Heart left ventricle (tissue), 16 donors: Measurements from ENCODE around the gene ARHGAP18. TPM values are rescaled to one million over a fixed set of nuclear protein-coding genes. Genes with fewer than 3 reads are reported as not detected.
A peak's percentile ranks its signal among the peaks of the same experiment; 100 is the strongest.

Experiments
- ATAC-seq, 4 donors: fragments of 200-7000 bp; cut with Tn5 transposase; one replicate each; pipeline ENCODE4 v1.9.1; 2020 to 2022; ENCODE audit warnings: moderate library complexity in 4 of 4, mild to moderate bottlenecking in 3 of 4, moderate number of reproducible peaks in 1 of 4
- DNase-seq, 5 donors: peaks; one replicate each; pipeline ENCODE4 v3.0.0-alpha.2; 2020
- H3K27ac ChIP-seq, 12 donors: fragments of 200-600 bp; sonication (generic) in 4 of 12; one replicate each; pipeline versions ENCODE4 v1.5.0 to v1.8.0; 2016 to 2022; ENCODE audit warnings: mild to moderate bottlenecking in 2 of 12
- H3K27me3 ChIP-seq, 9 donors: fragments of 200-600 bp; sonication (generic) in 2 of 9; one replicate each; pipeline versions ENCODE4 v1.5.1 to v1.8.0; 2016 to 2022; ENCODE audit warnings: mild to moderate bottlenecking in 3 of 9
- H3K36me3 ChIP-seq, 9 donors: fragments of 200-600 bp; sonication (generic) in 2 of 9; one replicate each; pipeline versions ENCODE4 v1.5.0 to v1.8.0; 2018 to 2022; ENCODE audit warnings: mild to moderate bottlenecking in 2 of 9
- H3K4me1 ChIP-seq, 12 donors: fragments of 200-600 bp; sonication (generic) in 4 of 12; one replicate each; pipeline versions ENCODE4 v1.5.0 to v1.8.0; 2016 to 2022; ENCODE audit warnings: mild to moderate bottlenecking in 3 of 12
- H3K4me3 ChIP-seq, 12 donors: fragments of 200-600 bp; sonication (generic) in 4 of 12; one replicate each; pipeline versions ENCODE4 v1.5.0 to v1.8.0; 2017 to 2022; ENCODE audit warnings: mild to moderate bottlenecking in 9 of 12, moderate library complexity in 4 of 12
- H3K9me3 ChIP-seq, 12 donors: fragments of 200-600 bp; sonication (generic) in 4 of 12; one replicate each; pipeline versions ENCODE4 v1.5.0 to v1.8.0; 2016 to 2022; ENCODE audit warnings: mild to moderate bottlenecking in 1 of 12
- POLR2A ChIP-seq, 2 donors: fragments of 450-650 bp; IDR thresholded peaks; one replicate each; pipeline ENCODE4 v1.6.1; 2017; ENCODE audit warnings: antibody characterized with exemption in 2 of 2, mild to moderate bottlenecking in 2 of 2, moderate library complexity in 2 of 2
- WGBS, 4 donors: extraction: QIAGEN DNeasy Blood & Tissue Kit in 2 of 4; methylation state at CpG; one replicate each; pipeline versions ENCODE4 v1.1.5 to v1.1.7; 2013 to 2018; 5-methylcytosine and 5-hydroxymethylcytosine counted together
- intact Hi-C, 10 donors: fragments of 100-400 bp; cut with DNase I; formaldehyde crosslinking; loops; one replicate each; pipeline versions ENCODE4 v1.11.1 to v1.14.2; 2022
- polyA plus RNA-seq, 2 donors: library from polyadenylated mRNA; stranded (reverse); fragments of 200-250 nt; gene quantifications; one replicate each; pipeline ENCODE4 v1.2.3, GENCODE V29; 2013
- total RNA-seq, 9 donors: library from RNA; depleted of rRNA in 2 of 9; stranded (reverse); fragments of >200 nt in 2 of 9; fragmentation: NEBNext Ultra II Directional in 3 of 9; extraction: Animal tissue kit (Norgen Biotek cat#: 25700) in 3 of 9; gene quantifications; one replicate each; pipeline versions ENCODE4 v1.1.0 to v1.2.4, GENCODE V29; 2016 to 2023
- TF ChIP-seq, protein P1 (sequence below), 12 donors: fragments of 200-600 bp; sonication (generic) in 4 of 12; IDR thresholded peaks; one replicate each; pipeline versions ENCODE4 v1.5.0 to v1.8.0; 2018 to 2022; ENCODE audit warnings: antibody characterized with exemption in 12 of 12, mild to moderate bottlenecking in 5 of 12
- donor health status: ischemic (EF 13 %, LVEDD 7.1; RV severe dilation, severe dysfunction).
- donor health status: healthy with polysubstance abuse.
- donor health status: DM: no; HTN: yes; CAD: no.
- donor health status: DM: no; HTN: no; CAD: no.
- donor health status: ischemic (EF 25% LVEDD 6.9; RV normal size, moderate dysfunction).
- donor health status: ischemic (EF 25% LVEDD 5.7; RV mildly dilated, moderate dysfunction).
- donor health status: healthy.
- donor health status: DM: yes; HTN: yes; CAD: no.
- donor health status: ischemic (EF 35%, LVEDD 5.7; RV mildly dilated, moderate dysfunction).
- donor health status: nonischemic (EF 11% LVEDD 7.7; RV severe dilation, severe dysfunction).
- donor health status: DM: yes; HTN: yes; CAD: no.
- donor health status: PGD.
- donor health status: ischemic (EF 29% LVEDD 5.4; RV normal size, mild dysfunction).
- donor health status: nonischemic (EF 23%, LVEDD 6.1; RV moderate dilation, normal function).

ARHGAP18 gene
- total and polyA plus RNA-seq, 11 donors: 1.6 to 26.4 (median 3.9) TPM

DNA sequence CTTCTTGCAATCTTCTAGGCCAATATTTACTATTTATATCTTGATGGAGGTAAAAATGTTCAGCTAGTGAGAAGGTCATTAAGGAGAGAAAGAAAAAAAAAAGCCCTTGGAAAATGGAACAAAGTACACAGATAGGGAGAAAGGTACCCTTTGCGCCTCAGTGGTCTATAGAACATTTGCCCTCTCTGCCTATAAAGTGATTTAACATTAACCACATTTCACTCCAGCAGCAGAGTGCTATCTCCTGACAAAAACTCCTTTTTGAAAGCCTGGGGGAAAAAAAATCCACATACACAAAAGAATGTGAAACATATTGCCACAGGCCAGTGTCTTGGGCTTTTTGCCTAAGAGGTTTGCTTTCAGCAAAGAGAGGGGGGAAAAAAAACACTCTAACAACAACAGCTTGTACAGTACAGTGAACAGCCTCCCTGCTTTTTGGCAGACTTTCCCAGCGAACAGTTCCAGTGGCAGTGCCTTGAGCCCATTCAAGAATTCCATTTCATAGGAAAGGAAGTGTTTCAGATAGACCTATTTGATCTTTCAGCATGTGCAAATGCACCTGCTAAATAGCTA, 695 bp downstream of the ARHGAP18 start:
- peaks cover 0 to 6% (median 0%) of the 10 kb centered on the region in 9 donors for H3K36me3 ChIP-seq
- no peak for TF ChIP-seq POLR2A (IDR thresholded peaks at IDR 0.05)
- DNase-seq: peak in 3 of 5 donors; percentile 33 to 40 (median 34)
- no peaks in the 10 kb centered on the region for H3K27me3 ChIP-seq
- H3K9me3 ChIP-seq: no peaks in the 10 kb centered on the region
- H3K27ac ChIP-seq: peak overlapping the region; percentile 60 to 89 (median 76)
- peaks cover 0 to 61% (median 16%) of the 10 kb centered on the region in 12 donors for H3K4me1 ChIP-seq
- WGBS, 4 donors: 32 to 42% (median 39%) methylated on average over 2 of the region's 2 CpGs
- intact Hi-C loops: loop anchor here in 3 of 10 donors (5.0 kb wide), 3 partner anchors 42 to 57 kb away; no protein-coding TSS in a partner anchor
- peak; percentile 55 to 79 (median 70) for ATAC-seq
- peak overlapping the region; percentile 29 to 83 (median 62) for H3K4me3 ChIP-seq

DNA sequence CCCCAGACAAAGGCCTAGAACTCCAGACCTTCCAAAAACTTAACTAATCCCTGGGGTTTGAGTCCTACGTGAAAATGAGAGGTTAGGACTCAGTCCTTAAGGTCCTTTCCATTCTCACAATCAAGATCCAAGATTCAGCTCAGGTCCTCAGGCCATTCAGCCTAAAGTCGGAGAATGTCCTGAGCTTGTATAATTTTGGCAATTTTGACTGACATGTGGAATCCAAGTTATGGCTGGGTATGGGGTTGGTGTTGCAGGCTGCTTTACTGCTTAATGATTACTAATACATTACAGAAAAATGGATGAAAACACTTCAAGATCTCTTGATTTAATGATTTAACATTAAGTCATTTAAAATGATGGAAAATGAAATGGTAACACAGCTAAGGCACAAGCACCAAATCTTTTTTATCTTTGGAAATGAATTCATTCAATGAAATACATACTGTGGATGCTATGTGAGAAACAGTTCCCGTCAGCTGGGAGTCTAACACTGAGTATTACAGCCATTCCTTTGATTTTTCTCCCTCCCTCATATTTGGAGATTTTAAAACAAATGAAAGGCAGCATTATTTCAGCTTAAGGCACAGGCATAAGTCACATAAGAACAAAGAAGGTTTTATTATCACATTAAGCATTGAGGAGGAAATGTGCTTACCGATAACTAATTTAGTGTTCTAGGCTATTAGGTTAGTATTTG, 1.3 kb downstream of the ARHGAP18 start:
- ATAC-seq (no peak), DNase-seq (no peak)
- Histone ChIP-seq H3K4me3 (peak overlapping the region; percentile 29 to 83 (median 62)), H3K9me3 (no peaks in the 10 kb centered on the region), H3K27ac (peak overlapping the region in 9 of 12 donors; percentile 63 to 89 (median 80)), H3K36me3 (peaks cover 0 to 6% (median 0%) of the 10 kb centered on the region in 9 donors), H3K27me3 (no peaks in the 10 kb centered on the region), H3K4me1 (peaks cover 0 to 60% (median 13%) of the 10 kb centered on the region in 12 donors)
- TF ChIP-seq POLR2A (IDR thresholded peaks at IDR 0.05): no peak
- TF ChIP-seq, protein P1, sequence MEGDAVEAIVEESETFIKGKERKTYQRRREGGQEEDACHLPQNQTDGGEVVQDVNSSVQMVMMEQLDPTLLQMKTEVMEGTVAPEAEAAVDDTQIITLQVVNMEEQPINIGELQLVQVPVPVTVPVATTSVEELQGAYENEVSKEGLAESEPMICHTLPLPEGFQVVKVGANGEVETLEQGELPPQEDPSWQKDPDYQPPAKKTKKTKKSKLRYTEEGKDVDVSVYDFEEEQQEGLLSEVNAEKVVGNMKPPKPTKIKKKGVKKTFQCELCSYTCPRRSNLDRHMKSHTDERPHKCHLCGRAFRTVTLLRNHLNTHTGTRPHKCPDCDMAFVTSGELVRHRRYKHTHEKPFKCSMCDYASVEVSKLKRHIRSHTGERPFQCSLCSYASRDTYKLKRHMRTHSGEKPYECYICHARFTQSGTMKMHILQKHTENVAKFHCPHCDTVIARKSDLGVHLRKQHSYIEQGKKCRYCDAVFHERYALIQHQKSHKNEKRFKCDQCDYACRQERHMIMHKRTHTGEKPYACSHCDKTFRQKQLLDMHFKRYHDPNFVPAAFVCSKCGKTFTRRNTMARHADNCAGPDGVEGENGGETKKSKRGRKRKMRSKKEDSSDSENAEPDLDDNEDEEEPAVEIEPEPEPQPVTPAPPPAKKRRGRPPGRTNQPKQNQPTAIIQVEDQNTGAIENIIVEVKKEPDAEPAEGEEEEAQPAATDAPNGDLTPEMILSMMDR (IDR thresholded peaks at IDR 0.05): no peak
- 47 to 56% (median 54%) methylated on average over 4 of the region's 4 CpGs for WGBS, 4 donors
- intact Hi-C loops: loop anchor here in 3 of 10 donors (5.0 kb wide), 3 partner anchors 41 to 56 kb away; no protein-coding TSS in a partner anchor

DNA sequence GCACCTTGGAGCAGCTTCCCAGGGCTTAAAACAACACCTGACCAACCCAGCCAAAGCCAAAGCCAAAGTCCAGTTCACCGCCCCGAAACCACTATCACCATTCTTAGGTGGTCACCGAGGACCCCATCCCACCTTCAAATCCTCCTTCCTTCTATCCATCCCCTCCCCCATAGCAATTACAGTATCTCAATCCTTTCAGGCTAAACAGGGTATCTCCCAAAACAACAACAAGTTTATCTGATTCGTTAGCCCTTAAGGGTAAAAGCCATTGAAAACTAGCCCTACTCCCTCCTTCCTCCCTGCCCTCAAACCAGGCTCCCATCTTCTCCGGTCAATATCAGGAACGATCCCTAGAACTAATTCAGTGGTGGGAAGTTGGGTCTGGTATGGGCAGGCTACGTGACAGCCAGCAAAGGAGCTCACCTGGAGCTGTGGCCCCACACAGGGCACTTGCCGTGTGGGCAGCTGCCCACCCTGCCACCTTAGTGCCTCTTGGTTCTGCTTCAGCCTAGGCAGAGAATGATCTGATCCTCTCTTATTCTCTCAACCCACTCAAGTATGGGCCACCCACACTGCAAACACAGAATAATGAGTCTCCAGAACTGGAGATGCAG, 2.0 kb downstream of the ARHGAP18 start:
- Histone ChIP-seq H3K27me3 (no peaks in the 10 kb centered on the region), H3K4me1 (peaks cover 0 to 62% (median 13%) of the 10 kb centered on the region in 12 donors), H3K36me3 (peaks cover 0 to 6% (median 0%) of the 10 kb centered on the region in 9 donors), H3K4me3 (peak overlapping the region in 10 of 12 donors; percentile 9 to 83 (median 62)), H3K27ac (peak overlapping the region in 6 of 12 donors; percentile 25 to 89 (median 78)), H3K9me3 (no peaks in the 10 kb centered on the region)
- DNase-seq (no peak), ATAC-seq (no peak)
- 68 to 74% (median 70%) methylated on average over 8 of the region's 8 CpGs for WGBS, 4 donors
- TF ChIP-seq POLR2A (IDR thresholded peaks at IDR 0.05): no peak
- TF ChIP-seq, protein P1 (IDR thresholded peaks at IDR 0.05): no peak
- intact Hi-C loops: loop anchor here in 3 of 10 donors (5.0 kb wide), 3 partner anchors 41 to 56 kb away; no protein-coding TSS in a partner anchor

DNA sequence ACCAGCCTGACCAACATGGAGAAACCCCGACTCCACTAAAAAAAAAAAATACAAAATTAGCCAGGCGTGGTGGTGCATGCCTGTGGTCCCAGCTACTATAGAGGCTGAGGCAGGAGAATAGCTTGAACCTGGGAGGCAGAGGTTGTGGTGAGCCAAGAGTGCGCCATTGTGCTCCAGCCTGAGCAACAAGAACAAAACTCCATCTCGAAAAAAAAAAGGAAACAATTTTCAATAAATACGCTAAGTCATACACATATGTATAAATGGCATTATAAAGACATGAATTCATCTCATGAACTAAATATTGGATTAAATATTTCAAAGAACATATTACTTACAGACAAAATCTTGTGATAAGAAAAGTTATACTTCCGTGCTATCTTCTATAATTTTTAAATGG, 2.9 kb downstream of the ARHGAP18 start:
- WGBS, 4 donors: 94% methylated on average over 6 of the region's 6 CpGs
- TF ChIP-seq, protein P1 (IDR thresholded peaks at IDR 0.05): no peak
- no peak for TF ChIP-seq POLR2A (IDR thresholded peaks at IDR 0.05)
- intact Hi-C loops: loop anchor here in 3 of 10 donors (5.0 kb wide), 3 partner anchors 40 to 55 kb away; no protein-coding TSS in a partner anchor
- Histone ChIP-seq H3K4me1 (peaks cover 0 to 70% (median 14%) of the 10 kb centered on the region in 12 donors), H3K9me3 (no peaks in the 10 kb centered on the region), H3K27ac (no peak overlapping the region), H3K4me3 (peak overlapping the region in 4 of 12 donors; percentile 61 to 83 (median 64)), H3K27me3 (no peaks in the 10 kb centered on the region), H3K36me3 (peaks cover 0 to 6% (median 0%) of the 10 kb centered on the region in 9 donors)
- ATAC-seq: no peak
- DNase-seq: no peak
